Astrocyte (in vitro differentiated cells and primary cell): ENCODE measurements around the gene BORCS5. TPM values are rescaled to one million over a fixed set of nuclear protein-coding genes. Genes with fewer than 3 reads are reported as not detected.

Source experiments
- DNase-seq: peaks from one replicate; pipeline ENCODE4 v3.0.0-alpha.2; 2010; ENCODE audit warnings: low read depth
- FAIRE-seq: peaks from 2 replicates; lab custom pipeline; 2011; peaks lifted over from hg19 to GRCh38; lab: Jason Lieb, UNC
- H2AFZ ChIP-seq: 2 replicates; pipeline ENCODE4 v1.6.0; 2012; ENCODE audit warnings: low read depth, low read length, inconsistent platforms
- H3K27ac ChIP-seq: 2 replicates; pipeline ENCODE4 v1.5.1; 2011; ENCODE audit warnings: low read depth, low read length, inconsistent platforms
- H3K27me3 ChIP-seq: 2 replicates; pipeline ENCODE4 v1.6.0; 2011; ENCODE audit warnings: low read length, inconsistent platforms; ENCODE audit not compliant: insufficient read depth
- H3K36me3 ChIP-seq: 2 replicates; pipeline ENCODE4 v1.5.1; 2011; ENCODE audit warnings: low read length, inconsistent platforms; ENCODE audit not compliant: insufficient read depth
- H3K4me1 ChIP-seq: 2 replicates; pipeline ENCODE4 v1.5.1; 2011; ENCODE audit warnings: low read length, inconsistent platforms; ENCODE audit not compliant: insufficient read depth
- H3K4me2 ChIP-seq: 2 replicates; pipeline ENCODE4 v1.6.0; 2012; ENCODE audit warnings: low read length, inconsistent platforms
- H3K4me3 ChIP-seq: 2 replicates; pipeline ENCODE4 v1.5.1; 2011; ENCODE audit warnings: low read depth, mild to moderate bottlenecking, low read length, inconsistent platforms; ENCODE audit not compliant: insufficient read depth
- H3K79me2 ChIP-seq: 2 replicates; pipeline ENCODE4 v1.6.0; 2012; ENCODE audit warnings: mild to moderate bottlenecking, low read length, inconsistent platforms; ENCODE audit not compliant: insufficient read depth
- H3K9ac ChIP-seq: 2 replicates; pipeline ENCODE4 v1.6.0; 2012; ENCODE audit warnings: mild to moderate bottlenecking, low read length, inconsistent platforms
- H3K9me3 ChIP-seq: 2 replicates; pipeline ENCODE4 v1.5.1; 2012; ENCODE audit warnings: low read depth, mild to moderate bottlenecking, low read length, inconsistent platforms; ENCODE audit not compliant: insufficient read depth
- H4K20me1 ChIP-seq: 2 replicates; pipeline ENCODE4 v1.6.0; 2012; ENCODE audit warnings: low read length, inconsistent platforms; ENCODE audit not compliant: insufficient read depth
- H3K27ac Mint-ChIP-seq: one replicate; pipeline ENCODE4 v1.8.0; 2021; ENCODE audit warnings: mild to moderate bottlenecking, mixed read lengths; ENCODE audit not compliant: unreplicated experiment
- H3K27me3 Mint-ChIP-seq: one replicate; pipeline ENCODE4 v1.8.0; 2021; ENCODE audit warnings: low read depth, mixed read lengths; ENCODE audit not compliant: unreplicated experiment
- H3K36me3 Mint-ChIP-seq: one replicate; pipeline ENCODE4 v1.8.0; 2021; ENCODE audit warnings: low read depth, mixed read lengths; ENCODE audit not compliant: unreplicated experiment
- H3K4me1 Mint-ChIP-seq: one replicate; pipeline ENCODE4 v1.8.0; 2021; ENCODE audit warnings: low read depth, mixed read lengths; ENCODE audit not compliant: unreplicated experiment
- H3K4me3 Mint-ChIP-seq: one replicate; pipeline ENCODE4 v1.8.0; 2021; ENCODE audit warnings: mild to moderate bottlenecking, moderate library complexity, mixed read lengths; ENCODE audit not compliant: unreplicated experiment
- H3K9me3 Mint-ChIP-seq: one replicate; pipeline ENCODE4 v1.8.0; 2021; ENCODE audit warnings: mild to moderate bottlenecking, mixed read lengths; ENCODE audit not compliant: unreplicated experiment
- CTCF ChIP-seq: IDR thresholded peaks from 2 replicates; pipeline ENCODE4 v1.5.1; 2011; ENCODE audit warnings: low read depth, mild to moderate bottlenecking, inconsistent platforms, low read length, moderate library complexity; ENCODE audit not compliant: insufficient read depth
- EZH2 ChIP-seq: IDR thresholded peaks from 2 replicates; pipeline ENCODE4 v1.6.1; 2012; ENCODE audit warnings: mild to moderate bottlenecking, low read length, inconsistent platforms; ENCODE audit not compliant: insufficient read depth
- total RNA-seq: library from RNA; stranded (reverse); gene quantifications from 2 replicates; pipeline ENCODE4 v1.2.1, GENCODE V29; 2021

Gene BORCS5
- total RNA-seq, 1 donor from 2014 or later: 8.1 TPM

DNA sequence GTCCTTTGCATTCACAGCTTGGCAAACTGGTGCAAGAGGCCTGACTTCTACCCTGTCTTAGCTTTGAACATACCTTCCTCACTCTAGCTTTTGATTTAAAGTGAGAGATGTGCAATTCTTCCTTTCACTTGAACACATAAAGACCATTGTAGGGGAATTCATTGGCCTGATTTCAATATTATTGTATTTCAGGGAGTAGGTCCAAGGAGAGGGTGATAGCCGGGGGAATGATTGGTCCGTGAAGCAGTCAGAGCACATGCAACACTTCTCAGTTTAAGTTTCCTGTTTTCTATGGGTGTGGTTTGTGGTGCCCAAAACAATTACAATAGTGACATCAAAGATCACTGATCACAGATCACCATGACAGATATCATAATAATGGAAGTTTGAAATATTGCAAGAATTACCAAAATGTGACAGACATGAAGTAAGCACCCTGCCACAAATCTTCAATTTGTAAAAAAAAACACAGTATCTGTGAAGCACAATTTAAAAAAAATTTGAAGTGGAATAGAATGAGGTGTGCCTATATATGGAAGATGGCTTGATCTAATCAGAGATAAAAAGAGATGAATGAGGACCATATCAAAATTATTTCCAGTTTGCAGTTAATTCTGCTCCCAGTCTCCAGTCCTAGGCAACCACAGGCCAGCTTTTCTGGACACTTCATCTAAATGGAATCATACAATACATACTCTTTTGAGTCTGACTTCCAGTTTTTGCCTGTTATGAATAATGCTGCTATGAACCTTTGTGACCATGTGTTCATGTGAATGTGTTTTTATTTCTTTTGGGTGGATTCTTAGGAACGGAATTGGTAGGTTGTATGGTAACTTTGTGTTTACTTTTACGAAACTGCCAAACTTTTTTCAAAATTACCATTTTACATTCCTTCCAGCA lies 23.2 kb downstream of the BORCS5 start:
- Histone ChIP-seq H3K27ac (no peak overlapping the region), H3K79me2 (no peaks in the 10 kb centered on the region), H3K9ac (no peak overlapping the region), H3K4me3 (no peak overlapping the region), H2AFZ (no peak overlapping the region), H3K27me3 (no peaks in the 10 kb centered on the region), H3K36me3 (no peaks in the 10 kb centered on the region), H3K4me1 (peaks cover 7% of the 10 kb centered on the region), H4K20me1 (no peaks in the 10 kb centered on the region), H3K4me2 (no peak overlapping the region), H3K9me3 (no peaks in the 10 kb centered on the region)
- FAIRE-seq (no peak), DNase-seq (no peak)
- peaks cover 14% of the 10 kb centered on the region for H3K4me1 Mint-ChIP-seq
- H3K27ac Mint-ChIP-seq: no peak overlapping the region
- peaks cover 3% of the 10 kb centered on the region for H3K36me3 Mint-ChIP-seq
- no peaks in the 10 kb centered on the region for H3K27me3 Mint-ChIP-seq
- H3K9me3 Mint-ChIP-seq: no peaks in the 10 kb centered on the region
- no peak for TF ChIP-seq EZH2
- no peak for TF ChIP-seq CTCF
- no peak overlapping the region for H3K4me3 Mint-ChIP-seq

DNA sequence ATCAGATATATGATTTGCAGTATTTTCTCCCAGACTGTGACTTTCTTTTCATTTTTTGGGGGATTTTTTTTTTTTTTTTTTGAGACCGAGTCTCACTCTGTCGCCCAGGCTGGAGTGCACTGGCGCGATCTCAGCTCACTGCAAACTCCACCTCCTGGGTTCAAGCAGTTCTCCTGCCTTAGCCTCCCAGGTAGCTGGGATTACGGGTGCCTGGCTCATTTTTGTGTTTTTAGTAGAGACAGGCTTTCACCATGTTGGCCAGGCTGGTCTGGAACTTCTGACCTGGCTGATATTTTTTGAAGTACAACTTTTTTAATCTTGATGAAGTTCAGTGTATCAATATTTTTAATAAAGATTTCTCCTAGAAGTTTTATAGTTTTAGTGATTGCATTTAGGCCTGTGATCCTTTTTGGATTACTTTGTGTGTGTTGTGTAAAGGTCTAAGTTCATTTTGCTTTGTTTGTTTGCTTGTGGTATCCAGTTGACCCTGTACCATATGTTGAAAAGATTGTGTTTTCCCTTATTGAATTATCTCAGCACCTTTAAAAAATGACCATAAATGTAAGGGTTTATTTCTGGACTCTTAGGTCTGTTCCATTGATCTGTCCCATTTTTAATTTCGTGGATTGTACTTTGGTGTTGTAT lies 24.2 kb downstream of the BORCS5 start:
- Histone ChIP-seq H3K4me3 (no peak overlapping the region), H3K9ac (no peak overlapping the region), H3K27me3 (no peaks in the 10 kb centered on the region), H3K4me2 (no peak overlapping the region), H3K9me3 (no peaks in the 10 kb centered on the region), H2AFZ (no peak overlapping the region), H4K20me1 (no peaks in the 10 kb centered on the region), H3K4me1 (peaks cover 7% of the 10 kb centered on the region), H3K79me2 (no peaks in the 10 kb centered on the region), H3K36me3 (no peaks in the 10 kb centered on the region), H3K27ac (no peak overlapping the region)
- Mint-ChIP-seq H3K27me3 (no peaks in the 10 kb centered on the region), H3K4me3 (no peak overlapping the region), H3K9me3 (no peaks in the 10 kb centered on the region), H3K27ac (no peak overlapping the region), H3K4me1 (peaks cover 18% of the 10 kb centered on the region), H3K36me3 (peaks cover 3% of the 10 kb centered on the region)
- DNase-seq: no peak
- no peak for FAIRE-seq
- no peak for TF ChIP-seq EZH2
- no peak for TF ChIP-seq CTCF
